Measurements from ENCODE around the gene YY1.
A peak's percentile ranks its signal among the peaks of the same experiment; 100 is the strongest.

Gene YY1

DNA sequence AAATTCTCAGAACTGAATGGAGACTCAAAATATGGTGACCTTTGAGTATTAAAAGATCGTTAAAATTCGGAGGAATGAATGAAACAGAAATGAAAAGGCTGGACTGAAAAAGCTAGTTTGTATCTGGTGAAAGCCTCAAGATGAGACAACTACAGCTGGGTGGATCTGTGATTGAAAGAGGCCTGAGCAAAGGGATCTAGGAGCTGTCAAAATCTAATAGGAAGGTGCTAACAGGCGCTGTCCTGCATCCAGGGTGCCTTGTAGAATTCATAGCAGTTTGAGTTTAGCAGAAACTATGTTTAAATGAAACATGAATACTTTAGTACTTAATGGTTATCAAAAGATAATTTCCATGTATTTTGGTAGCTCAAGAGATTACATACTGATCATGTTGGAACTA, 2.3 kb downstream of the YY1 start:
- Histone ChIP-seq H3K36me3 (ENCODE audit: control insufficient read depth in 5 of 5, insufficient read depth in 5 of 5, low read length in 5 of 5) (no peaks in the 10 kb centered on the region), H3K4me3 (ENCODE audit: low read depth in 1 of 5, low read length in 5 of 5) (peak overlapping the region; percentile 44 to 97 (median 68)), H3K9me3 (ENCODE audit: control insufficient read depth in 5 of 5, low read length in 5 of 5) (no peaks in the 10 kb centered on the region), H3K27me3 (ENCODE audit: control insufficient read depth in 5 of 5, insufficient read depth in 4 of 5, low read length in 5 of 5) (no peaks in the 10 kb centered on the region), H3K27ac (ENCODE audit: low read depth, low read length) (peak overlapping the region; percentile 92), H3K9ac (ENCODE audit: low read length in 5 of 5) (peak overlapping the region; percentile 65 to 84 (median 71)), H3K4me1 (ENCODE audit: control insufficient read depth in 5 of 5, insufficient read depth in 5 of 5, low read length in 5 of 5) (peaks cover 2 to 59% (median 42%) of the 10 kb centered on the region in 5 donors)

DNA sequence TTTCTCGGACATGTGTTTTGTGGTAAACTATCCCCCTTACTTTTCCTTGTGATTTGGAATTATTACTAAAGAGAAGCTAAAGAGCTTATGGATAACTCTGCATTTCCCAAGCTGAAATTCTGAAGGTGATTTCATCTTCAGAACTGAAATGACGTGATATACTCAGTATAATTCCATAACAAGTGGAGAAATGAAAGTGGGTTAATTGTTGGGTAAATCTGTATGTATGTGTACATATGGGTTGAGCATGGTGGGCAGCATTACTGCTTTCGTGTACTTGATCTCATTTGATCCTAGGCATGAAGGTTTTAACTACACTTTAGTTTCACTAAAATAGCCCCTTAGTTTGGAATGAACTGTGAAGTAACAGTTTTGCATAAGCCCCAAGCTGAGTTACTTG, 4.1 kb downstream of the YY1 start:
- H3K4me1 ChIP-seq (ENCODE audit: control insufficient read depth in 5 of 5, insufficient read depth in 5 of 5, low read length in 5 of 5), result peaks cover 2 to 56% (median 40%) of the 10 kb centered on the region in 5 donors
- H3K27me3 ChIP-seq (ENCODE audit: control insufficient read depth in 5 of 5, insufficient read depth in 4 of 5, low read length in 5 of 5), result no peaks in the 10 kb centered on the region
- H3K9me3 ChIP-seq (ENCODE audit: control insufficient read depth in 5 of 5, low read length in 5 of 5), result no peaks in the 10 kb centered on the region
- H3K9ac ChIP-seq (ENCODE audit: low read length in 5 of 5), result peak overlapping the region in 1 of 5 donors; percentile 3
- peak overlapping the region; percentile 24 for H3K27ac ChIP-seq (ENCODE audit: low read depth, low read length)
- no peak overlapping the region for H3K4me3 ChIP-seq (ENCODE audit: low read depth in 1 of 5, low read length in 5 of 5)
- no peaks in the 10 kb centered on the region for H3K36me3 ChIP-seq (ENCODE audit: control insufficient read depth in 5 of 5, insufficient read depth in 5 of 5, low read length in 5 of 5)

DNA sequence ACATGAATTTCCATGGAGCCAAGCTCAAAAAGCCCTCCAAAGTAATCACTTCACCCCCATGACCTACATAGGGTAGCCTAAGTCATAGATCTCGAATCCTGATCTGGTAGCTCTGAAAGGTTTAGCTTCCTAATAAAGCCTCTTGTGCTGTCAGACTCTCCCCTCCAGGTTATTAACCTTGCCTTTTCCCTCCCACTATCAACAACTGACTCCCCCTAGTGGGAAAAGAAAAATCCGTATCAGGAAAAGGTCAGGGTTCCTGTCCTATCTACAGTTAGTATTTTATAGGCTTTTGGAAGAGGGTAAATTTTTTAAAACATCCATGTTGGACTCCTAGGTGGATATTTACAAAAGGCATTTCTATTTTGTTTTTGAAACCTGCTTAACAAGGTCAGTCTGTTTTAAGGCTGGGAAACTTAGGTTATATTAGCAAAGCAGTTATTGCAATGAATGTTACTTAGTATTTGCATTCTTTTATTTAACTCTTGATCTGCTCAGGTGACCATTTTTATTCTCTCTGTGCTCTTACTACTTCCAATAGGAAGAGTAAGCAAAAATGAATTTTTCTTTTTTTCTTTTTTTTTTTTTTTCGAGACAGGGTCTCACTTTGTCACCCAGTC, 8.0 kb downstream of the YY1 start:
- H3K27ac ChIP-seq (ENCODE audit: low read depth, low read length), result no peak overlapping the region

DNA sequence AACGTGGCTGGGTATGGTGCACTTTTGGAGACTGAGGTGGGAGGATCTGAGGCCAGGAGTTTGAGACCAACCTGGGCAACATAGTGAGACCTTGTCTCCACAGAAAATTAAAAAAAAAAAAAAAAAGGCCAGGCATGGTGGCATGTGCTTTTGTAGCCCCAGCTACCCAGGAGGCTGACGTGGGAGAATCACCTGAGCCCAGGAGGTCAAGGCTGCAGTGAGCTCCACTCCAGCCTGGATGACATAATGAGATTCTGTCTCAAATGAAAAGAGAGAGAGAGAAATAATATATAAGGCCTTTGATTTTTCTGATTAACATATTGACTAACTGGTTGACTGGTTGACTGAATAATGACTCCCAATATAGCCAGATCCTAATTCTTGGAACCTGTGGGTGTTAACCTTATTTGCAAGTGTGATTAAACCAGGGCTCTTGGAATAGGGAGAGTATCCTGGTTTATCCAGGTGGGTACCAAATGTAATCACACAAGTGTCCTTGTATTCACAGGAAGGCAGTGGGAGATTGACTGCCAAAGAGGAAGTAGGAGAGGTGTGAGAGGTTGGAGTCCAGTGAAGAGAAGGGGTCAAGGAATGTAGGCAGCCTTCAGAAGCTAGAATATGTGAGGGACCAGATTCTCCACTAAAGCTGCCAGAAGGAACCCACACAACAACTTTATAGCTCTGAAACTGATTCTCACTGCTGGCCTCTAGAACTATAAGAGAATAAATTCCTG, 12.0 kb downstream of the YY1 start:
- Histone ChIP-seq H3K36me3 (ENCODE audit: control insufficient read depth in 5 of 5, insufficient read depth in 5 of 5, low read length in 5 of 5) (peaks cover 0 to 2% (median 0%) of the 10 kb centered on the region in 5 donors), H3K27ac (ENCODE audit: low read depth, low read length) (no peak overlapping the region), H3K4me1 (ENCODE audit: control insufficient read depth in 5 of 5, insufficient read depth in 5 of 5, low read length in 5 of 5) (peaks cover 5 to 33% (median 28%) of the 10 kb centered on the region in 5 donors), H3K9me3 (ENCODE audit: control insufficient read depth in 5 of 5, low read length in 5 of 5) (no peaks in the 10 kb centered on the region), H3K27me3 (ENCODE audit: control insufficient read depth in 5 of 5, insufficient read depth in 4 of 5, low read length in 5 of 5) (no peaks in the 10 kb centered on the region), H3K9ac (ENCODE audit: low read length in 5 of 5) (peak overlapping the region in 1 of 5 donors; percentile 30), H3K4me3 (ENCODE audit: low read depth in 1 of 5, low read length in 5 of 5) (no peak overlapping the region)

More for the DNA sequence above, 8.0 kb downstream of the YY1 start:
- peaks cover 5 to 55% (median 39%) of the 10 kb centered on the region in 5 donors for H3K4me1 ChIP-seq (ENCODE audit: control insufficient read depth in 5 of 5, insufficient read depth in 5 of 5, low read length in 5 of 5)
- no peaks in the 10 kb centered on the region for H3K9me3 ChIP-seq (ENCODE audit: control insufficient read depth in 5 of 5, low read length in 5 of 5)
- H3K36me3 ChIP-seq (ENCODE audit: control insufficient read depth in 5 of 5, insufficient read depth in 5 of 5, low read length in 5 of 5), result peaks cover 0 to 2% (median 0%) of the 10 kb centered on the region in 5 donors
- no peak overlapping the region for H3K4me3 ChIP-seq (ENCODE audit: low read depth in 1 of 5, low read length in 5 of 5)
- H3K27me3 ChIP-seq (ENCODE audit: control insufficient read depth in 5 of 5, insufficient read depth in 4 of 5, low read length in 5 of 5), result no peaks in the 10 kb centered on the region
- no peak overlapping the region for H3K9ac ChIP-seq (ENCODE audit: low read length in 5 of 5)

DNA sequence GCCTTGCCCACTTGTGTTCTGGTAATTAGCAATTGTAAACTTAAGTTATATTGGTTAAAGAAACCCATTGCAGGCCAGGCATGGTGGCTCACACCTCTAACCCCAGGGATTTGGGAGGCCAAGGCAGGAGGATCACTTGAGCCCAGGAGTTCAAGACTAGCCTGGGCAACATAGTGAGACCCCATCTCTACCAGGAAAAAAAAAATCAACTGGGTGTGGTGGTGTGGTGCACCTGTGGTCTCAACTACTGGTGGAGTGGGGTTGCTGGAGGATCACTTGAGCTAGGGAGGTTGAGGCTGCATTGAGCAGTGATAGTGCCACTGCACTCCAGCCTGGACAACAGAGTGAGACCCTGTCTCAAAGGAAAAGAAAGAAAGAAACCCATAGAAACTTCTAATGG, 13.7 kb downstream of the YY1 start:
- H3K4me1 ChIP-seq (ENCODE audit: control insufficient read depth in 5 of 5, insufficient read depth in 5 of 5, low read length in 5 of 5), result peaks cover 4 to 17% (median 16%) of the 10 kb centered on the region in 5 donors
- H3K27me3 ChIP-seq (ENCODE audit: control insufficient read depth in 5 of 5, insufficient read depth in 4 of 5, low read length in 5 of 5), result no peaks in the 10 kb centered on the region
- H3K36me3 ChIP-seq (ENCODE audit: control insufficient read depth in 5 of 5, insufficient read depth in 5 of 5, low read length in 5 of 5), result peaks cover 0 to 2% (median 0%) of the 10 kb centered on the region in 5 donors
- H3K9me3 ChIP-seq (ENCODE audit: control insufficient read depth in 5 of 5, low read length in 5 of 5), result no peaks in the 10 kb centered on the region
- H3K4me3 ChIP-seq (ENCODE audit: low read depth in 1 of 5, low read length in 5 of 5), result no peak overlapping the region
- H3K9ac ChIP-seq (ENCODE audit: low read length in 5 of 5), result no peak overlapping the region
- H3K27ac ChIP-seq (ENCODE audit: low read depth, low read length), result no peak overlapping the region

DNA sequence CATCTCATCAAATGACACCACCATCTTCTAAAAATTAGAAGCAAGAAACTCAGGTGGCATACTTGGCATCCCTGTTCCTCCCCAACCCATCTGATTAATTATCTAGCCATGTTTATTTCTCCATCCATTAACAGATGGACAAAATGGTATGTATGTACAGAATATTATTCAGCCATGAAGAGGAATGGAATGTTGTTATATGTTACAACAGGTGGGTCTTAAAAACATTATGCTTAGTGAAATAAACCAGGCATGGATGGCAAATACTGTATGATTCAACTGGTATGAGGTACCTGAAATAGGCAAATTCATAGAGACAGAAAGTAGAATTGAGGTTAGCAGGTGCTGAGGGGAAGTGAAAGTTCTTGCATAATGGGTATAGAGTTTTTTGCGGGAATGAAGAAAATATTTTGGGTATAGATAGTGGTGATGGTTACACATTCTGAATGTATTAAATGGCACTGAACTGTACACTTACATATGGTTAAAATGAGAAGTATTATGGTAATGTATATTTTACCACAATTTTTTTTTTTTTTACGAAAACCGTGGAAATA, 17.5 kb downstream of the YY1 start:
- no peaks in the 10 kb centered on the region for H3K36me3 ChIP-seq (ENCODE audit: control insufficient read depth in 5 of 5, insufficient read depth in 5 of 5, low read length in 5 of 5)
- H3K9ac ChIP-seq (ENCODE audit: low read length in 5 of 5), result no peak overlapping the region
- no peak overlapping the region for H3K4me3 ChIP-seq (ENCODE audit: low read depth in 1 of 5, low read length in 5 of 5)
- H3K4me1 ChIP-seq (ENCODE audit: control insufficient read depth in 5 of 5, insufficient read depth in 5 of 5, low read length in 5 of 5), result peaks cover 0 to 24% (median 12%) of the 10 kb centered on the region in 5 donors
- no peaks in the 10 kb centered on the region for H3K9me3 ChIP-seq (ENCODE audit: control insufficient read depth in 5 of 5, low read length in 5 of 5)
- no peak overlapping the region for H3K27ac ChIP-seq (ENCODE audit: low read depth, low read length)
- H3K27me3 ChIP-seq (ENCODE audit: control insufficient read depth in 5 of 5, insufficient read depth in 4 of 5, low read length in 5 of 5), result no peaks in the 10 kb centered on the region

DNA sequence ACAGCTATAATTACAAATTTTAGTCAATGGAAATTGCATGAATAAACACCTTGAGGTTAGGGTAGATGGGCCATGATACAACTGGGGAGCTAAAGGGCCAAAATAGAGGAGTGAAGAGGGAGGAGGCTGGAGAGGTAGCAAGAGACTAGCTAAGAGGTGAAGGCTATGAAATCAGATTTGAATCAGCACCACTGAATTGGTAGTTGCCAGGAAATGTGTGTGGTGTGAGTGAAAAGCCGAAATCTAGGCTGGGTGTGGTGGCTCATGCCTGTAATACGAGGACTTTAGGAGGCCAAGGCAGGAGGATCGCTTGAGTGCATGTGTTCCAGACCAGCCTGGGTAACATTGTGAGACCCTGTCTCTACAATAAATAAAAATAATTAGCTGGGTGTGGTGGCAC, 22.7 kb downstream of the YY1 start:
- no peak overlapping the region for H3K27ac ChIP-seq (ENCODE audit: low read depth, low read length)

DNA sequence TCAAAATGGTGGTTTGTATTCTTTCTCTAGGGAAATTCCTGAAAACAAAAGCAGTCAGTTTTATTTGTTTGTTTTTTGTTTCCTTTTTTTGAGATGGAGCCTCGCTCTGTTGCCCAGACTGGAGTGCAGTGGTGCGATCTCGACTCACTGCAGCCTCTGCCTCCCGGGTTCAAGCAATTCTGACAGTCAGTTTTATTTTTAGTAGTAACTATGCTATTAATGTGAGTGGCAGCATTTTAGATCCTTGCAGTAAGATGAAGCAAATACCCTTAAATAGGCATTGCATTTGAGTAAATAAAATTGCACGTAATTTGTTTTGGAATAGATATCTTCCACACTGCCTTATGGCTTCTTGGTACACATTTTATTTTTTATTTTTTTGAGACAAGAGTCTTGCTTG, 23.6 kb downstream of the YY1 start:
- Histone ChIP-seq H3K36me3 (ENCODE audit: control insufficient read depth in 5 of 5, insufficient read depth in 5 of 5, low read length in 5 of 5) (peaks cover 4 to 15% (median 9%) of the 10 kb centered on the region in 5 donors), H3K27me3 (ENCODE audit: control insufficient read depth in 5 of 5, insufficient read depth in 4 of 5, low read length in 5 of 5) (no peaks in the 10 kb centered on the region), H3K9me3 (ENCODE audit: control insufficient read depth in 5 of 5, low read length in 5 of 5) (no peaks in the 10 kb centered on the region), H3K4me3 (ENCODE audit: low read depth in 1 of 5, low read length in 5 of 5) (no peak overlapping the region), H3K9ac (ENCODE audit: low read length in 5 of 5) (no peak overlapping the region), H3K27ac (ENCODE audit: low read depth, low read length) (no peak overlapping the region), H3K4me1 (ENCODE audit: control insufficient read depth in 5 of 5, insufficient read depth in 5 of 5, low read length in 5 of 5) (peaks cover 0 to 29% (median 13%) of the 10 kb centered on the region in 5 donors)

More for the DNA sequence above, 22.7 kb downstream of the YY1 start:
- Histone ChIP-seq H3K9ac (ENCODE audit: low read length in 5 of 5) (no peak overlapping the region), H3K27me3 (ENCODE audit: control insufficient read depth in 5 of 5, insufficient read depth in 4 of 5, low read length in 5 of 5) (no peaks in the 10 kb centered on the region), H3K4me3 (ENCODE audit: low read depth in 1 of 5, low read length in 5 of 5) (no peak overlapping the region), H3K36me3 (ENCODE audit: control insufficient read depth in 5 of 5, insufficient read depth in 5 of 5, low read length in 5 of 5) (peaks cover 4 to 15% (median 9%) of the 10 kb centered on the region in 5 donors), H3K9me3 (ENCODE audit: control insufficient read depth in 5 of 5, low read length in 5 of 5) (no peaks in the 10 kb centered on the region), H3K4me1 (ENCODE audit: control insufficient read depth in 5 of 5, insufficient read depth in 5 of 5, low read length in 5 of 5) (peaks cover 0 to 33% (median 17%) of the 10 kb centered on the region in 5 donors)

DNA sequence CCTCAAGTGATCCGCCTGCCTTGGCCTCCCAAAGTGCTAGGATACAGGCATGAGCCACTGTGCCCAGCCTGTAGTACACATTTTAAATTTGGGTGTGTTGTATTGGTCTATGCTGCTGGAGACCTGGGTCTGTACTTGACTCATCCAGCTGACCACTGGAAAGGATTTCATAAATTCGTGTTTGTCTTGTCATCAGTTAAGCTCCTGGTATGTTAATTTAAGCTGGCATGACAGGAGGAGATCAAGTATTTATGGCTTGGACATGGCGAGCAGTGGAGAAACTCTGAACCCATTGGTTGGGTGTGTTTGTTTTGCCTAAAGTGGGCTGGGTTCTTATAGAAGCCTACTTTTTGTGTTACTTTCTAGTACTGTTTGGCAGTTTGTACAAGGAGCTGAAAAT, 24.2 kb downstream of the YY1 start:
- H3K4me3 ChIP-seq (ENCODE audit: low read depth in 1 of 5, low read length in 5 of 5), result no peak overlapping the region
- H3K27me3 ChIP-seq (ENCODE audit: control insufficient read depth in 5 of 5, insufficient read depth in 4 of 5, low read length in 5 of 5), result no peaks in the 10 kb centered on the region
- H3K36me3 ChIP-seq (ENCODE audit: control insufficient read depth in 5 of 5, insufficient read depth in 5 of 5, low read length in 5 of 5), result peaks cover 4 to 15% (median 9%) of the 10 kb centered on the region in 5 donors
- H3K4me1 ChIP-seq (ENCODE audit: control insufficient read depth in 5 of 5, insufficient read depth in 5 of 5, low read length in 5 of 5), result peaks cover 0 to 31% (median 17%) of the 10 kb centered on the region in 5 donors
- H3K9me3 ChIP-seq (ENCODE audit: control insufficient read depth in 5 of 5, low read length in 5 of 5), result no peaks in the 10 kb centered on the region
- H3K9ac ChIP-seq (ENCODE audit: low read length in 5 of 5), result no peak overlapping the region
- H3K27ac ChIP-seq (ENCODE audit: low read depth, low read length), result no peak overlapping the region

DNA sequence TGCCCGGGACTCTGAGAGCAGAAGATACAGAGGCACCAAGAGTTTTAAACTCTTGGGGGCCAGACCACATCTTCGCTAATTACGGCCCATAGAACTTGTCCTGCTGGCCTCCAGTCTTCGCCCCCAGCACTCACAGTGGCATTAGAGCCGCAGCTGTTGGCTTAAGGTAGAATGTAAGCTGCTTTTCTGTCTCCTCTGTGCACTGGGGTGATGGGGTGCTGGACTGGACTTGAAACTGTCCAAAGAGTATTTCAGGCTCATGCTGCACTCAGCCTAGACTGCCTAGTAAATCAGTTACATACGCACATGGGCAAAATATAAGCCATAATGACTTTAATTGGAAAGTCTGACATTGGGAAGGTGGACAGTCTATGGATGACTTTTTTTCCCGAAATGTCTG, 29.0 kb downstream of the YY1 start:
- H3K27ac ChIP-seq (ENCODE audit: low read depth, low read length), result no peak overlapping the region
- no peak overlapping the region for H3K9ac ChIP-seq (ENCODE audit: low read length in 5 of 5)
- H3K36me3 ChIP-seq (ENCODE audit: control insufficient read depth in 5 of 5, insufficient read depth in 5 of 5, low read length in 5 of 5), result peaks cover 4 to 10% (median 6%) of the 10 kb centered on the region in 5 donors
- no peaks in the 10 kb centered on the region for H3K9me3 ChIP-seq (ENCODE audit: control insufficient read depth in 5 of 5, low read length in 5 of 5)
- no peak overlapping the region for H3K4me3 ChIP-seq (ENCODE audit: low read depth in 1 of 5, low read length in 5 of 5)
- peaks cover 0 to 27% (median 16%) of the 10 kb centered on the region in 5 donors for H3K4me1 ChIP-seq (ENCODE audit: control insufficient read depth in 5 of 5, insufficient read depth in 5 of 5, low read length in 5 of 5)
- H3K27me3 ChIP-seq (ENCODE audit: control insufficient read depth in 5 of 5, insufficient read depth in 4 of 5, low read length in 5 of 5), result no peaks in the 10 kb centered on the region

Measured in subcutaneous abdominal adipose tissue (tissue), 5 donors.